DOHH2 (cell line): ENCODE data around the gene DIS3L2.

ENCODE experiments used
- H3F3A ChIP-seq: fragments of 200-600 bp; sonication (generic), shearing (Covaris generic); 2 replicates; pipeline ENCODE4 v1.6.0; 2016; ENCODE audit warnings: antibody characterized with exemption, mild to moderate bottlenecking; ENCODE audit not compliant: control insufficient read depth, insufficient read depth
- H3K27ac ChIP-seq: fragments of 200-600 bp; sonication (generic); 2 replicates; pipeline ENCODE4 v1.5.1; 2014; ENCODE audit warnings: low read depth, mild to moderate bottlenecking, low read length, moderate library complexity
- H3K27me3 ChIP-seq: fragments of 200-600 bp; sonication (generic); 2 replicates; pipeline ENCODE4 v1.6.1; 2014; ENCODE audit warnings: mild to moderate bottlenecking, low read length, mixed read lengths; ENCODE audit not compliant: control insufficient read depth
- H3K36me3 ChIP-seq: fragments of 200-600 bp; sonication (generic); 2 replicates; pipeline ENCODE4 v1.6.1; 2014; ENCODE audit warnings: mild to moderate bottlenecking, low read length, moderate library complexity, mixed read lengths; ENCODE audit not compliant: control insufficient read depth
- H3K4me1 ChIP-seq: fragments of 200-600 bp; sonication (generic); 2 replicates; pipeline ENCODE4 v1.6.1; 2014; ENCODE audit warnings: mild to moderate bottlenecking, low read length, mixed read lengths; ENCODE audit not compliant: control insufficient read depth
- H3K4me2 ChIP-seq: fragments of 200-600 bp; sonication (generic); 2 replicates; pipeline ENCODE4 v1.6.0; 2014; ENCODE audit warnings: mild to moderate bottlenecking, low read length, moderate library complexity
- H3K4me3 ChIP-seq: fragments of 200-600 bp; sonication (generic); 2 replicates; pipeline ENCODE4 v1.5.1; 2014; ENCODE audit warnings: mild to moderate bottlenecking, low read length, mixed read lengths
- H3K79me2 ChIP-seq: fragments of 200-600 bp; sonication (generic); 2 replicates; pipeline ENCODE4 v1.6.1; 2014; ENCODE audit warnings: mild to moderate bottlenecking, low read length, mixed read lengths; ENCODE audit not compliant: control insufficient read depth
- H3K9me2 ChIP-seq: fragments of 200-600 bp; sonication (generic); replicated peaks from 2 replicates; pipeline ENCODE4 v1.6.1; 2014; ENCODE audit warnings: mild to moderate bottlenecking, low read length, mixed read lengths; ENCODE audit not compliant: control insufficient read depth
- H3K9me3 ChIP-seq: fragments of 200-600 bp; sonication (generic); 2 replicates; pipeline ENCODE4 v1.6.1; 2014; ENCODE audit warnings: antibody characterized with exemption, low read length, mixed read lengths; ENCODE audit not compliant: control insufficient read depth, insufficient read depth
- H4K20me1 ChIP-seq: fragments of 200-600 bp; sonication (generic); 2 replicates; pipeline ENCODE4 v1.6.0; 2014; ENCODE audit warnings: low read depth, mild to moderate bottlenecking, antibody characterized with exemption, low read length, moderate library complexity; ENCODE audit not compliant: control insufficient read depth, insufficient read depth
- EZH2phosphoT487 ChIP-seq: fragments of 200-600 bp; sonication (generic); IDR thresholded peaks from 2 replicates; pipeline ENCODE4 v1.6.1; 2017; ENCODE audit warnings: borderline replicate concordance, mild to moderate bottlenecking, antibody characterized with exemption, low read length, moderate library complexity, mixed read lengths
- TF ChIP-seq, protein P1 (sequence below): fragments of 200-600 bp; sonication (generic); IDR thresholded peaks from one replicate; pipeline ENCODE4 v1.5.1; 2014; ENCODE audit warnings: antibody characterized with exemption, mild to moderate bottlenecking, low read depth, low read length; ENCODE audit not compliant: poor library complexity, severe bottlenecking

The DIS3L2 gene

GRCh38 chr2:232075859-232076258 lies 114.3 kb downstream of the DIS3L2 start:
- Histone ChIP-seq H3K4me3 (no peak overlapping the region), H3K79me2 (no peaks in the 10 kb centered on the region), H4K20me1 (no peaks in the 10 kb centered on the region), H3K27me3 (no peaks in the 10 kb centered on the region), H3K4me1 (peaks cover 5% of the 10 kb centered on the region), H3K27ac (no peak overlapping the region), H3K36me3 (no peaks in the 10 kb centered on the region), H3F3A (no peaks in the 10 kb centered on the region), H3K9me3 (no peaks in the 10 kb centered on the region), H3K4me2 (no peak overlapping the region), H3K9me2 (no peaks in the 10 kb centered on the region)
- TF ChIP-seq EZH2phosphoT487: no peak
- TF ChIP-seq, protein P1, sequence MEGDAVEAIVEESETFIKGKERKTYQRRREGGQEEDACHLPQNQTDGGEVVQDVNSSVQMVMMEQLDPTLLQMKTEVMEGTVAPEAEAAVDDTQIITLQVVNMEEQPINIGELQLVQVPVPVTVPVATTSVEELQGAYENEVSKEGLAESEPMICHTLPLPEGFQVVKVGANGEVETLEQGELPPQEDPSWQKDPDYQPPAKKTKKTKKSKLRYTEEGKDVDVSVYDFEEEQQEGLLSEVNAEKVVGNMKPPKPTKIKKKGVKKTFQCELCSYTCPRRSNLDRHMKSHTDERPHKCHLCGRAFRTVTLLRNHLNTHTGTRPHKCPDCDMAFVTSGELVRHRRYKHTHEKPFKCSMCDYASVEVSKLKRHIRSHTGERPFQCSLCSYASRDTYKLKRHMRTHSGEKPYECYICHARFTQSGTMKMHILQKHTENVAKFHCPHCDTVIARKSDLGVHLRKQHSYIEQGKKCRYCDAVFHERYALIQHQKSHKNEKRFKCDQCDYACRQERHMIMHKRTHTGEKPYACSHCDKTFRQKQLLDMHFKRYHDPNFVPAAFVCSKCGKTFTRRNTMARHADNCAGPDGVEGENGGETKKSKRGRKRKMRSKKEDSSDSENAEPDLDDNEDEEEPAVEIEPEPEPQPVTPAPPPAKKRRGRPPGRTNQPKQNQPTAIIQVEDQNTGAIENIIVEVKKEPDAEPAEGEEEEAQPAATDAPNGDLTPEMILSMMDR: no peak

DNA sequence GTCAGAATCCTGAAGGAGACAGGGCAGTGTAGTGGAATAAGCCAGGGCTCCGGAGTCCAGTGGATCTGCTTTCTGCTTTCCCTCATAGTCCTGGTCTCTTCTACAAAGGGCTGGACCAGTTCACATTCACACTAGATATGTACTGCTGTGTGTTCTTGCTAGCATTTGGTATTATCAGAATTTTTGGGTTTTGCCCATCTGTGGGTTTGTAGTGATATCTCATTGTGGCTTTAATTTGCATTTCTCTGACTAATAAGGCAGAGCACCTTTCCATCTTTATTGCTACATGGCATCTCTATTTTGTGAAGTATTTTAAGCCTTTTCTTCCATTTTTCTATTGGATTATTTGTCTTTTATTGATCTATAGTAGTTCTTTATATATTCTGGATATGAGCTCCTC lies 114.8 kb downstream of the DIS3L2 start:
- no peak for TF ChIP-seq EZH2phosphoT487
- TF ChIP-seq, protein P1: no peak
- no peaks in the 10 kb centered on the region for H4K20me1 ChIP-seq
- H3K9me3 ChIP-seq: no peaks in the 10 kb centered on the region

DNA sequence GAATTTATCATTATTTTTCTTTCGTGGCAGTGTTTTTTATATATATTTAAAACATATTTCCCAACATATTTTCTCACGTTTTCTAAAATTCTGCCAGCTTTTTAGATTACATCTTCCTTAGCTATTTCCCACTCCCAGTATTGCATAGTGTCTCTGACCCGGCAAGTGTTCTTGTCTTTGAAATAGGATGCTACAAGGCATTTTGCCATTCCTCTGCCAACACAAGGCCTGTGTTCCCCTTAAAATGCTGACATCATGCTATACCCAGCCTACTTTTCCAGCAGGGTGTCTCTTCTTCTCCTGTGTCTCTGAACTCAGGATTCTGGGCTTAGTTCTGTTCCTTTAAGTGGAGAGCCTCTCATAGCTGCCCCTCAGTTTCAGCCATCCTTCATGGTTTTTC lies 115.2 kb downstream of the DIS3L2 start:
- Histone ChIP-seq H3F3A (no peaks in the 10 kb centered on the region), H3K4me1 (peaks cover 2% of the 10 kb centered on the region), H3K9me3 (no peaks in the 10 kb centered on the region; the same call in 1 of the 2 replicates), H3K4me3 (no peak overlapping the region), H3K9me2 (no peaks in the 10 kb centered on the region), H3K27ac (no peak overlapping the region), H3K36me3 (no peaks in the 10 kb centered on the region), H3K4me2 (no peak overlapping the region), H4K20me1 (no peaks in the 10 kb centered on the region), H3K79me2 (no peaks in the 10 kb centered on the region), H3K27me3 (no peaks in the 10 kb centered on the region)
- no peak for TF ChIP-seq EZH2phosphoT487
- TF ChIP-seq, protein P1: no peak

More for the DNA sequence above, 114.8 kb downstream of the DIS3L2 start:
- Histone ChIP-seq H3F3A (no peaks in the 10 kb centered on the region), H3K9me2 (no peaks in the 10 kb centered on the region), H3K27me3 (no peaks in the 10 kb centered on the region), H3K4me3 (no peak overlapping the region), H3K4me2 (no peak overlapping the region), H3K4me1 (peaks cover 5% of the 10 kb centered on the region), H3K79me2 (no peaks in the 10 kb centered on the region), H3K27ac (no peak overlapping the region), H3K36me3 (no peaks in the 10 kb centered on the region)

DNA sequence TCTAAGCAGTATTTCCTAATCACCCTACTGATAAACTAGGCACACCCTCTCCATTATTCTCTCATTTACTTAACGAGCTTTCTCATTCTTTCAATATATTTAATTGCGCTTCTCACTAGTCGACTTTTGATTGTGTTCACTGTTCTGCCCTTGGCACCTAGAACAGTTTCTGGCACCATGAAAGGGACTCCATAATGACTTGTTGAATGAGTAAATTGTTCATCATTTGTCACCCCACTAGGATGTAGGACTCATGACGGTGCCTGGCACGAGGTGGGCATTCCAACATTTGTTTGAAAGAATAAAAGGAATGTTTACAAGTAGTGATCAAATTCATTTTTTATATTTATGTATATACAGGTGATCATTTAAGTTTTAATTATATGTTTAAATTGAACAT lies 123.7 kb downstream of the DIS3L2 start:
- Histone ChIP-seq H3K36me3 (peaks cover 2% of the 10 kb centered on the region; the same call in 1 of the 2 replicates), H3K9me3 (no peaks in the 10 kb centered on the region; the same call in 1 of the 2 replicates), H3K79me2 (no peaks in the 10 kb centered on the region), H3K4me3 (no peak overlapping the region), H3K27me3 (no peaks in the 10 kb centered on the region), H4K20me1 (no peaks in the 10 kb centered on the region), H3K4me1 (no peaks in the 10 kb centered on the region), H3K9me2 (no peaks in the 10 kb centered on the region), H3K27ac (no peak overlapping the region), H3K4me2 (no peak overlapping the region), H3F3A (no peaks in the 10 kb centered on the region)
- no peak for TF ChIP-seq EZH2phosphoT487
- TF ChIP-seq, protein P1: no peak
